Tibial nerve (tissue), 4 donors: ENCODE data around the gene DIP2B. TPM values are rescaled to one million over a fixed set of nuclear protein-coding genes. Genes with fewer than 3 reads are reported as not detected.

Source experiments
- DNase-seq, 2 donors: peaks; one replicate each; pipeline ENCODE4 v3.0.0-alpha.2; 2019; ENCODE audit warnings: low spot score in 2 of 2
- H3K27ac ChIP-seq, 4 donors: fragments of 200-600 bp; sonication (generic) in 3 of 4; one replicate each; pipeline ENCODE4 v1.5.1; 2017 to 2019; ENCODE audit warnings: mild to moderate bottlenecking in 1 of 4
- H3K27me3 ChIP-seq, 2 donors: fragments of 200-600 bp; sonication (generic) in 1 of 2; one replicate each; pipeline versions ENCODE4 v1.5.1 to v1.6.0; 2017 to 2019
- H3K36me3 ChIP-seq, 3 donors: fragments of 200-600 bp; sonication (generic); one replicate each; pipeline ENCODE4 v1.5.1; 2018 to 2019
- H3K4me1 ChIP-seq, 4 donors: fragments of 200-600 bp; sonication (generic) in 3 of 4; one replicate each; pipeline ENCODE4 v1.5.1; 2017 to 2019
- H3K4me3 ChIP-seq, 4 donors: fragments of 200-600 bp; sonication (generic) in 3 of 4; one replicate each; pipeline ENCODE4 v1.5.1; 2017 to 2019; ENCODE audit warnings: mild to moderate bottlenecking in 1 of 4, moderate library complexity in 1 of 4
- H3K9me3 ChIP-seq, 4 donors: fragments of 200-600 bp; sonication (generic) in 3 of 4; one replicate each; pipeline ENCODE4 v1.5.1; 2017 to 2019
- EP300 ChIP-seq, 2 donors: sonication (generic); formaldehyde crosslinking; IDR thresholded peaks; one replicate each; pipeline ENCODE4 v1.6.1; 2017; ENCODE audit warnings: antibody characterized with exemption in 2 of 2, mild to moderate bottlenecking in 1 of 2
- POLR2A ChIP-seq, 2 donors: fragments of 450-650 bp; IDR thresholded peaks; one replicate each; pipeline ENCODE4 v1.6.1; 2017; ENCODE audit warnings: antibody characterized with exemption in 2 of 2, mild to moderate bottlenecking in 2 of 2, moderate library complexity in 2 of 2
- WGBS, 2 donors: methylation state at CpG; one replicate each; pipeline ENCODE4 v1.1.5; 2018; 5-methylcytosine and 5-hydroxymethylcytosine counted together
- total RNA-seq, 4 donors: library from RNA; depleted of rRNA; stranded (reverse); fragments of >200 nt; gene quantifications; one replicate each; pipeline ENCODE4 v1.1.0, GENCODE V29; 2016
- TF ChIP-seq, protein P1 (sequence below), 5 experiments: fragments of 200-600 bp in 3 of 5; fragments of 450-650 bp in 2 of 5; sonication (generic) in 3 of 5; IDR thresholded peaks; one replicate each; pipeline ENCODE4 v1.5.1; 2016 to 2019; ENCODE audit warnings: antibody characterized with exemption in 5 of 5, mild to moderate bottlenecking in 3 of 5, moderate library complexity in 2 of 5

DIP2B gene
- total RNA-seq, 4 donors from 2014 or later: 38.6 to 59.0 (median 44.8) TPM

DNA sequence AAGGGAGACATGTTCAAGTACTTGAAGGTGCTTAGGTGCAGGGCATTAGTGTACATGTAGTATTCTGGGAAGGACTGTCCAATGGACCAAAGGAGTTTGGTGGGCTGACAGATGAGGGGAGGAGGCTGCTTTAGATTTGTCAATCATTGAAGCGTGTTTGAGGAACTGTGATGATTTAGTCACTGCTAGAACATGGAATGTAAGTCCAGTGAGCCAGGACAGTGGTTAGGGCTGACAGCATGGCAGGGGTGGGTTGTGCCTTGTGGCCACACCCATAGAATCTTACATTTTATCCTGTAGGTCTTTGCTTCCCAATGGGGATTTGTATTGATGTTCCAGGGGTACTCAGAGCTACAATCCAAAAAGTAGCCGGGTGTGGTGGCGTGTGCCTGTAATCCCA is 24.6 kb downstream of the DIP2B start:
- no peaks in the 10 kb centered on the region for H3K9me3 ChIP-seq
- H3K36me3 ChIP-seq: peaks cover 0 to 5% (median 0%) of the 10 kb centered on the region in 3 donors
- no peak for TF ChIP-seq POLR2A (IDR thresholded peaks at IDR 0.05)
- H3K4me1 ChIP-seq: peaks cover 0 to 75% (median 29%) of the 10 kb centered on the region in 4 donors
- 86 to 87% methylated on average over 3 of the region's 3 CpGs for WGBS, 2 donors
- peak overlapping the region in 1 of 4 donors; percentile 15 for H3K27ac ChIP-seq
- DNase-seq: no peak
- no peak overlapping the region for H3K4me3 ChIP-seq
- no peaks in the 10 kb centered on the region for H3K27me3 ChIP-seq

DNA sequence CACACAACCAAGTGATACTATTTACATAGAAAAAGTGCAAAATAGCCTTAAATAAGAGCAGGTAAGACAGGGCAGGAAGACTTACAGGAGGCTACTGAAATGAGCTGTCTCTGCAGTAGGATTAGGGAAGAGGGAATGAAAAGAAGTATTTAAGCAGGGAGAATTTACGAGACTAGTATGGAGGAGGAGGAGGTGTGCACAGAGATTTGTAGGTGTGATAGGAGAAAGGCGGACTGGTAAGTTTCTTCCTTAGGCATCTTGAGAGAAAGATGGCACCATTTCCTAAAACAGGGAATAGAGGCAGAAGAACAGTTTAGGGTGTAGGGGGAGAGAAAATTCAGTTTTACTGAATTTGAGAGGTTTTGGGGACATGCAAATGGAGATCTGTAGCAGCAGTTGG is 25.7 kb downstream of the DIP2B start:
- peaks cover 0 to 82% (median 29%) of the 10 kb centered on the region in 4 donors for H3K4me1 ChIP-seq
- no peak for DNase-seq
- 90 to 95% methylated on average over 2 of the region's 2 CpGs for WGBS, 2 donors

DNA sequence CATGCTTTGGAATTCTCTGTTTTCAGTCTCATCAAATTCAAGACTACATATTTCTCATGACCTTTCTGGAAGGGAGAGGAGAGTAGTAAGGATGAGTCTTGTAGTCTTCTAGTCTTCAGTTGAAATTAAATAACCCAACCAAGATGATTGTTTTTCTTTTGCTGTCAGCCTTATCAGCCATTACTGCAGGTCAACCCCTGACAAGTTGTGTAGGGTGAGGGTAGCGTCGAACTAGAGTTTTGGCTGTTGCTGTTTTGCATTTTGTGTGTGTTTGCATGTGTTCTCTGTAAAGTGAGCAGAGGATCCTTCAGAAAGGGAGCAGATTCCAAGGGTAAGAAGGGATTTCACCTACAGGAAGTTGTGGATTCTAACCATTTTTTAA is 28.4 kb downstream of the DIP2B start:
- no peak for DNase-seq
- Histone ChIP-seq H3K36me3 (no peaks in the 10 kb centered on the region), H3K9me3 (no peaks in the 10 kb centered on the region), H3K27me3 (no peaks in the 10 kb centered on the region), H3K27ac (peak overlapping the region in 3 of 4 donors; percentile 41 to 77 (median 50)), H3K4me3 (no peak overlapping the region), H3K4me1 (peaks cover 0 to 67% (median 11%) of the 10 kb centered on the region in 4 donors)
- TF ChIP-seq EP300 (IDR thresholded peaks at IDR 0.05) (no peak), POLR2A (IDR thresholded peaks at IDR 0.05) (no peak)
- TF ChIP-seq, protein P1, sequence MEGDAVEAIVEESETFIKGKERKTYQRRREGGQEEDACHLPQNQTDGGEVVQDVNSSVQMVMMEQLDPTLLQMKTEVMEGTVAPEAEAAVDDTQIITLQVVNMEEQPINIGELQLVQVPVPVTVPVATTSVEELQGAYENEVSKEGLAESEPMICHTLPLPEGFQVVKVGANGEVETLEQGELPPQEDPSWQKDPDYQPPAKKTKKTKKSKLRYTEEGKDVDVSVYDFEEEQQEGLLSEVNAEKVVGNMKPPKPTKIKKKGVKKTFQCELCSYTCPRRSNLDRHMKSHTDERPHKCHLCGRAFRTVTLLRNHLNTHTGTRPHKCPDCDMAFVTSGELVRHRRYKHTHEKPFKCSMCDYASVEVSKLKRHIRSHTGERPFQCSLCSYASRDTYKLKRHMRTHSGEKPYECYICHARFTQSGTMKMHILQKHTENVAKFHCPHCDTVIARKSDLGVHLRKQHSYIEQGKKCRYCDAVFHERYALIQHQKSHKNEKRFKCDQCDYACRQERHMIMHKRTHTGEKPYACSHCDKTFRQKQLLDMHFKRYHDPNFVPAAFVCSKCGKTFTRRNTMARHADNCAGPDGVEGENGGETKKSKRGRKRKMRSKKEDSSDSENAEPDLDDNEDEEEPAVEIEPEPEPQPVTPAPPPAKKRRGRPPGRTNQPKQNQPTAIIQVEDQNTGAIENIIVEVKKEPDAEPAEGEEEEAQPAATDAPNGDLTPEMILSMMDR (IDR thresholded peaks at IDR 0.05): no peak
- 61 to 87% methylated on average over 2 of the region's 2 CpGs for WGBS, 2 donors

More for the DNA sequence above, 25.7 kb downstream of the DIP2B start:
- H3K4me3 ChIP-seq: no peak overlapping the region
- H3K27me3 ChIP-seq: no peaks in the 10 kb centered on the region
- H3K9me3 ChIP-seq: no peaks in the 10 kb centered on the region
- no peak for TF ChIP-seq POLR2A (IDR thresholded peaks at IDR 0.05)
- H3K27ac ChIP-seq: no peak overlapping the region
- H3K36me3 ChIP-seq: no peaks in the 10 kb centered on the region

DNA sequence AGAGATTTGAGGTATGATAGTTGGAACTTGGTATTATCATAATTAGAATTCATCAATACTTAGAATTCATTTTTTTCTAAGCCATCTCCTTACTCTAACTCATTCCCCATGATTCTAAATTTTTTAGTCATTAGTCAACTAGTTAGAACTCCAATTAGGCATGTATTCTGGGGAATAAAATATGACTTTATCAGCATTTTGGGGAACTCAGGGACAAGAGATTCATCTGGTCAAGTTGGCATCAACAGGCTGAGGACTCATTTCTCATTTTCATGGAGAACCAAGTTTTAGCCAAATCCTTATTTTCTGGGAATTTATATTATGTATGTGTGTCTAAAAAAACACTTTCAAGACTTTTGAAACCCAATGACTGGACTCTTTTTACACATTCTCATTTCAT is 29.2 kb downstream of the DIP2B start:
- Histone ChIP-seq H3K4me1 (peaks cover 0 to 67% (median 11%) of the 10 kb centered on the region in 4 donors), H3K27me3 (no peaks in the 10 kb centered on the region), H3K9me3 (no peaks in the 10 kb centered on the region), H3K36me3 (no peaks in the 10 kb centered on the region), H3K27ac (peak overlapping the region in 1 of 4 donors; percentile 77), H3K4me3 (no peak overlapping the region)
- no peak for TF ChIP-seq EP300 (IDR thresholded peaks at IDR 0.05)
- no peak for TF ChIP-seq POLR2A (IDR thresholded peaks at IDR 0.05)
- TF ChIP-seq, protein P1 (IDR thresholded peaks at IDR 0.05): no peak
- DNase-seq: no peak

DNA sequence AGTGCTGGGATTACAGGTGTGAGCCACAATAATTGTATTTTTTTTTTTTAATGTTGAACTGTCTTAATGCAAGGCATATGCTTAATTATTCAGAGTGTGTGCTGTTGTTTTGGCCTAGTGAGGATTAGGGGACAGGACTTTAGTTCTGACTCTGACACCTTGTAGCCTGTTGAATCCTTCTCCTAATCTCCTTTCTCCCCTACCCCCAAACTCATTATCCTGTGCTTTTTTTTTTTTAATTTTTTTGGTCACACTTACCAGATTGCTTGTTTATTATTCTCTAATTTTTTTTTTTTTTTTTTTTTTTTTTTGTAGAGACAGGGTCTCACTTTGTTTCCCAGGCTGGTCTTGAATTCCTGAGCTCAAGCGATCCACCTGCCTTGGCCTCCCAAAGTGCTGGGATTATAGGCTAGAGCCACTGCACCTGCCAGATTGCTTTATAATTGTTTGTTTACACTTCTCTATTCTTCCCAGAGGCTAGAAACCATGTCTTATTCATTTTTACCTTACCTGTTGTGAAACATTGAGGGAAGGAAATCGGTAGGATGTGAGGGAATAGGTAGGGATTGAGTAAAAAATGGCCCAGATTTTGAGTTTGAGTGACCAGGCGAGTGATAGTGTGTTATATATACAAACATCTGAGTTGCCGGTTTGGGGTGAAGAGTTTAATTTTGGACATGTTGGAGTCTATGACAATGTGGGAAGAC is 32.2 kb downstream of the DIP2B start:
- Histone ChIP-seq H3K4me1 (peaks cover 0 to 49% (median 11%) of the 10 kb centered on the region in 4 donors), H3K27me3 (no peaks in the 10 kb centered on the region), H3K4me3 (no peak overlapping the region), H3K9me3 (no peaks in the 10 kb centered on the region), H3K27ac (no peak overlapping the region), H3K36me3 (no peaks in the 10 kb centered on the region)
- no peak for TF ChIP-seq EP300 (IDR thresholded peaks at IDR 0.05)
- no peak for TF ChIP-seq POLR2A (IDR thresholded peaks at IDR 0.05)
- TF ChIP-seq, protein P1 (IDR thresholded peaks at IDR 0.05): no peak
- WGBS, 2 donors: 82 to 93% methylated on average over 4 of the region's 4 CpGs
- DNase-seq: no peak

DNA sequence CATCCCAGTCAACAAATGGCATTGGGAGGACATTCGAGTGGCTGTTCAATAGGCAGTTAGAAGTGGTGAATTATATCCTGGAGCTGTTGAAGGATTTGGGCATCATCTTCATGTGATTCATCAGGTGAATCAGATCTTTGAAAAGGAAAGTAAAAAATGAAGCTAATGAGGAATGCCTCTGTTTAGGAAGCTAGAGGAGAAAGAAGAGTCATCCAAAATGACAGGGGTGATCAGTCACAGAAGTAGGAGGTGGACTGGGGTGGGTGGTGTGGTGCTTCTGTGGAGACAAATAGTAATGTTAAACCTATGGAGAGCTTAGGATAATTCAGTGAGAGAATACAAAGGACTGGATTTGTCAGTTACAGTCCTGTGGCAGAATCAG is 32.7 kb downstream of the DIP2B start:
- 82 to 94% methylated on average over 1 of the region's 1 CpG for WGBS, 2 donors
- Histone ChIP-seq H3K27me3 (no peaks in the 10 kb centered on the region), H3K4me1 (peaks cover 0 to 49% (median 10%) of the 10 kb centered on the region in 4 donors), H3K4me3 (no peak overlapping the region), H3K9me3 (no peaks in the 10 kb centered on the region), H3K27ac (peak overlapping the region in 1 of 4 donors; percentile 24), H3K36me3 (no peaks in the 10 kb centered on the region)
- no peak for DNase-seq
- no peak for TF ChIP-seq EP300 (IDR thresholded peaks at IDR 0.05)
- TF ChIP-seq POLR2A (IDR thresholded peaks at IDR 0.05): no peak
- TF ChIP-seq, protein P1 (IDR thresholded peaks at IDR 0.05): no peak
